CD14-positive monocyte (primary cell): ENCODE data around the gene GREB1. TPM values are rescaled to one million over a fixed set of nuclear protein-coding genes. Genes with fewer than 3 reads are reported as not detected.

Experiments used
- DNase-seq, 3 donors: peaks; one replicate each; pipeline ENCODE4 v3.0.0-alpha.2; 2011 to 2022
- H2AFZ ChIP-seq: 2 replicates; pipeline ENCODE4 v1.6.0; 2012; ENCODE audit warnings: mild to moderate bottlenecking, low read depth, low read length, inconsistent platforms; ENCODE audit not compliant: insufficient read depth, poor library complexity, severe bottlenecking
- H3K27ac ChIP-seq, 2 donors: 1 replicate in 1 of 2; 2 replicates in 1 of 2; pipeline ENCODE4 v1.5.1; 2012 to 2013; ENCODE audit warnings: low read length in 2 of 2, control low read depth in 1 of 2, inconsistent platforms in 1 of 2, low read depth in 1 of 2, mild to moderate bottlenecking in 1 of 2
- H3K27me3 ChIP-seq, 2 donors: one replicate each; pipeline versions ENCODE4 v1.6.0 to v1.6.1; 2011 to 2013; ENCODE audit warnings: low read length in 2 of 2; ENCODE audit not compliant: control insufficient read depth in 2 of 2, insufficient read depth in 2 of 2
- H3K36me3 ChIP-seq, 2 donors: replicated peaks in 1 of 2; 1 replicate in 1 of 2; 2 replicates in 1 of 2; pipeline versions ENCODE4 v1.5.1 to v1.6.1; 2012 to 2013; ENCODE audit warnings: low read length in 2 of 2, control low read depth in 1 of 2, inconsistent platforms in 1 of 2, mild to moderate bottlenecking in 1 of 2; ENCODE audit not compliant: insufficient read depth in 2 of 2, control insufficient read depth in 1 of 2
- H3K4me1 ChIP-seq, 2 donors: 1 replicate in 1 of 2; 2 replicates in 1 of 2; pipeline versions ENCODE4 v1.5.1 to v1.6.1; 2012 to 2013; ENCODE audit warnings: low read length in 2 of 2, control low read depth in 1 of 2, inconsistent platforms in 1 of 2, mild to moderate bottlenecking in 1 of 2, moderate library complexity in 1 of 2; ENCODE audit not compliant: insufficient read depth in 2 of 2, control insufficient read depth in 1 of 2
- H3K4me2 ChIP-seq: replicated peaks from 2 replicates; pipeline ENCODE3; 2012; ENCODE audit warnings: low read length, moderate library complexity, mild to moderate bottlenecking; ENCODE audit not compliant: poor library complexity, severe bottlenecking; ENCODE audit errors: extremely low read depth
- H3K4me3 ChIP-seq, 3 experiments: fragments of 200-600 bp in 1 of 3; sonication (generic) in 1 of 3; replicated peaks in 1 of 3; 1 replicate in 2 of 3; 2 replicates in 1 of 3; pipeline ENCODE4 v1.5.1; 2011 to 2013; ENCODE audit warnings: low read length in 3 of 3, mild to moderate bottlenecking in 3 of 3, control low read depth in 2 of 3, low read depth in 2 of 3, inconsistent platforms in 1 of 3, moderate library complexity in 1 of 3
- H3K79me2 ChIP-seq: 2 replicates; pipeline ENCODE4 v1.6.0; 2012; ENCODE audit warnings: mild to moderate bottlenecking, control low read depth, inconsistent platforms, low read length, moderate library complexity; ENCODE audit not compliant: insufficient read depth
- H3K9ac ChIP-seq: 2 replicates; pipeline ENCODE4 v1.6.0; 2017; ENCODE audit warnings: low read length, mild to moderate bottlenecking; ENCODE audit not compliant: insufficient read depth, poor library complexity, severe bottlenecking
- H3K9me3 ChIP-seq, 2 donors: replicated peaks in 1 of 2; 1 replicate in 1 of 2; 2 replicates in 1 of 2; pipeline versions ENCODE4 v1.5.1 to v1.6.1; 2012 to 2013; ENCODE audit warnings: low read length in 2 of 2, control low read depth in 1 of 2; ENCODE audit not compliant: control insufficient read depth in 1 of 2, insufficient read depth in 1 of 2
- H4K20me1 ChIP-seq: 2 replicates; pipeline ENCODE4 v1.6.0; 2012; ENCODE audit warnings: mild to moderate bottlenecking, low read length, control low read depth, moderate library complexity; ENCODE audit not compliant: insufficient read depth
- H3K27ac Mint-ChIP-seq, 7 donors: one replicate each; pipeline ENCODE4 v1.8.0; 2020; ENCODE audit warnings: mild to moderate bottlenecking in 7 of 7, mixed read lengths in 7 of 7, moderate library complexity in 6 of 7, inconsistent platforms in 2 of 7
- H3K27me3 Mint-ChIP-seq, 3 donors: one replicate each; pipeline ENCODE4 v1.8.0; 2021 to 2022; ENCODE audit warnings: low read depth in 3 of 3, mild to moderate bottlenecking in 3 of 3, mixed read lengths in 3 of 3, moderate library complexity in 3 of 3, inconsistent platforms in 1 of 3
- H3K36me3 Mint-ChIP-seq, 2 donors: one replicate each; pipeline ENCODE4 v1.8.0; 2020; ENCODE audit warnings: mixed read lengths in 2 of 2, inconsistent platforms in 1 of 2, mild to moderate bottlenecking in 1 of 2
- H3K4me1 Mint-ChIP-seq: one replicate; pipeline ENCODE4 v1.8.0; 2020; ENCODE audit warnings: mild to moderate bottlenecking, mixed read lengths
- H3K4me3 Mint-ChIP-seq, 2 donors: one replicate each; pipeline ENCODE4 v1.8.0; 2020; ENCODE audit warnings: mild to moderate bottlenecking in 2 of 2, mixed read lengths in 2 of 2, moderate library complexity in 1 of 2
- H3K9me3 Mint-ChIP-seq, 7 donors: one replicate each; pipeline ENCODE4 v1.8.0; 2020 to 2022; ENCODE audit warnings: mixed read lengths in 7 of 7, mild to moderate bottlenecking in 6 of 7, moderate library complexity in 6 of 7, inconsistent platforms in 2 of 7
- CTCF ChIP-seq: fragments of 200-600 bp; IDR thresholded peaks from one replicate; pipeline ENCODE4 v1.8.0; 2022; ENCODE audit warnings: antibody characterized with exemption, mild to moderate bottlenecking
- WGBS: methylation state at CpG from one replicate; pipeline ENCODE4 v1.1.5; 2013; ENCODE audit warnings: missing lambda C conversion rate; ENCODE audit not compliant: insufficient coverage; 5-methylcytosine and 5-hydroxymethylcytosine counted together
- intact Hi-C, 2 donors: fragments of 100-400 bp; cut with micrococcal nuclease; formaldehyde crosslinking; loops; one replicate each; pipeline versions ENCODE4 v1.15.0 to v1.15.1; 2023
- polyA plus RNA-seq, 3 donors: library from polyadenylated mRNA; depleted of rRNA in 1 of 3; unstranded in 2 of 3; stranded (reverse) in 1 of 3; fragments of 300-500 nt in 2 of 3; fragments of >200 nt in 1 of 3; fragmentation: Illumina TruSeq in 2 of 3; gene quantifications; 1 replicate in 2 of 3; 2 replicates in 1 of 3; pipeline ENCODE4 v1.2.3, GENCODE V29; 2012 to 2021

GREB1 gene
- polyA plus RNA-seq, 3 donors = not detected

- H3K27ac Mint-ChIP-seq = no peak overlapping the region
Measured at GRCh38 chr2:11499081-11499743, 34.6 kb upstream of the GREB1 start.

GRCh38 chr2:11500702-11501303 is 33.0 kb upstream of the GREB1 start:
- H3K4me1 Mint-ChIP-seq = peaks cover 6% of the 10 kb centered on the region
- H3K4me3 Mint-ChIP-seq = peak overlapping the region in 1 of 2 donors; percentile 43
- H3K4me1 ChIP-seq = no peaks in the 10 kb centered on the region
- DNase-seq = no peak
- no peak overlapping the region for H3K4me2 ChIP-seq
- H3K36me3 Mint-ChIP-seq = no peaks in the 10 kb centered on the region
- H3K4me3 ChIP-seq = no peak overlapping the region
- no peak overlapping the region for H2AFZ ChIP-seq
- H3K9me3 ChIP-seq = no peaks in the 10 kb centered on the region
- H3K27me3 Mint-ChIP-seq = peaks cover 8 to 16% (median 12%) of the 10 kb centered on the region in 3 donors
- H3K9ac ChIP-seq = no peak overlapping the region
- intact Hi-C loops = no loop called here
- H4K20me1 ChIP-seq = no peaks in the 10 kb centered on the region
- H3K27me3 ChIP-seq = peaks cover 2 to 7% of the 10 kb centered on the region in 2 donors
- H3K27ac Mint-ChIP-seq = no peak overlapping the region
- no peaks in the 10 kb centered on the region for H3K79me2 ChIP-seq
- H3K9me3 Mint-ChIP-seq = peaks cover 0 to 6% (median 3%) of the 10 kb centered on the region in 7 donors
- 85% methylated on average over 4 of the region's 5 CpGs for WGBS
- no peak overlapping the region for H3K27ac ChIP-seq
- no peaks in the 10 kb centered on the region for H3K36me3 ChIP-seq
- TF ChIP-seq CTCF = no peak

More at GRCh38 chr2:11499081-11499743, 34.6 kb upstream of the GREB1 start:
- Histone ChIP-seq H4K20me1 (no peaks in the 10 kb centered on the region), H3K79me2 (no peaks in the 10 kb centered on the region), H3K9ac (no peak overlapping the region), H3K27me3 (peaks cover 0 to 15% of the 10 kb centered on the region in 2 donors), H3K9me3 (no peaks in the 10 kb centered on the region), H2AFZ (no peak overlapping the region), H3K4me1 (no peaks in the 10 kb centered on the region), H3K36me3 (no peaks in the 10 kb centered on the region), H3K4me2 (no peak overlapping the region), H3K4me3 (no peak overlapping the region), H3K27ac (no peak overlapping the region)
- intact Hi-C loops = no loop called here
- 82% methylated on average over 3 of the region's 4 CpGs for WGBS
- Mint-ChIP-seq H3K36me3 (no peaks in the 10 kb centered on the region), H3K4me3 (no peak overlapping the region), H3K9me3 (peaks cover 0 to 4% (median 2%) of the 10 kb centered on the region in 7 donors), H3K27me3 (peaks cover 10 to 22% (median 12%) of the 10 kb centered on the region in 3 donors), H3K4me1 (peaks cover 6% of the 10 kb centered on the region)
- no peak for DNase-seq
- no peak for TF ChIP-seq CTCF
